Keratinocyte (primary cell): ENCODE measurements around the gene CDH12. TPM values are rescaled to one million over a fixed set of nuclear protein-coding genes. Genes with fewer than 3 reads are reported as not detected.

Experiments
- DNase-seq: peaks from one replicate; pipeline ENCODE4 v3.0.0-alpha.2; 2011; ENCODE audit warnings: low read depth, missing footprints, low spot score
- FAIRE-seq: peaks from 2 replicates; lab custom pipeline; 2011; peaks lifted over from hg19 to GRCh38; lab: Jason Lieb, UNC
- H2AFZ ChIP-seq: 2 replicates; pipeline ENCODE4 v1.6.0; 2012; ENCODE audit warnings: low read length, control low read depth, inconsistent platforms; ENCODE audit not compliant: control insufficient read depth
- H3K27ac ChIP-seq: 2 replicates; pipeline ENCODE4 v1.5.1; 2011; ENCODE audit warnings: low read length; ENCODE audit not compliant: control insufficient read depth, insufficient read depth
- H3K27me3 ChIP-seq: 3 replicates; pipeline ENCODE4 v1.6.0; 2011; ENCODE audit warnings: low read length; ENCODE audit not compliant: control insufficient read depth, insufficient read depth; ENCODE audit errors: extremely low read depth
- H3K36me3 ChIP-seq, 2 experiments: 2 replicates in 1 of 2; 3 replicates in 1 of 2; pipeline ENCODE4 v1.5.1; 2011; ENCODE audit warnings: low read length in 2 of 2, mild to moderate bottlenecking in 1 of 2; ENCODE audit not compliant: control insufficient read depth in 2 of 2, insufficient read depth in 2 of 2; ENCODE audit errors: extremely low read depth in 1 of 2
- H3K4me1 ChIP-seq: 3 replicates; pipeline ENCODE4 v1.5.1; 2011; ENCODE audit warnings: low read length; ENCODE audit not compliant: control insufficient read depth, insufficient read depth; ENCODE audit errors: extremely low read depth
- H3K4me2 ChIP-seq: 3 replicates; pipeline ENCODE4 v1.6.0; 2011; ENCODE audit warnings: low read depth, low read length; ENCODE audit not compliant: control insufficient read depth, insufficient read depth; ENCODE audit errors: extremely low read depth
- H3K4me3 ChIP-seq, 3 experiments: fragments of 200-600 bp in 1 of 3; sonication (generic) in 1 of 3; 2 replicates in 2 of 3; 3 replicates in 1 of 3; pipeline ENCODE4 v1.5.1; 2011 to 2016; ENCODE audit warnings: low read length in 3 of 3, mild to moderate bottlenecking in 3 of 3, control low read depth in 2 of 3, inconsistent platforms in 1 of 3, low read depth in 1 of 3, mixed read lengths in 1 of 3, mixed run types in 1 of 3, moderate library complexity in 1 of 3; ENCODE audit not compliant: control insufficient read depth in 2 of 3, insufficient read depth in 2 of 3; ENCODE audit errors: extremely low read depth in 1 of 3
- H3K79me2 ChIP-seq: 2 replicates; pipeline ENCODE4 v1.6.0; 2012; ENCODE audit warnings: low read length; ENCODE audit not compliant: control insufficient read depth, insufficient read depth
- H3K9ac ChIP-seq: 3 replicates; pipeline ENCODE4 v1.6.0; 2011; ENCODE audit warnings: low read length; ENCODE audit not compliant: control insufficient read depth, insufficient read depth; ENCODE audit errors: extremely low read depth
- H3K9me1 ChIP-seq: 3 replicates; pipeline ENCODE4 v1.6.0; 2011; ENCODE audit warnings: low read length; ENCODE audit not compliant: control insufficient read depth, insufficient read depth; ENCODE audit errors: extremely low read depth
- H3K9me3 ChIP-seq: 2 replicates; pipeline ENCODE4 v1.5.1; 2012; ENCODE audit warnings: low read depth, low read length; ENCODE audit not compliant: control insufficient read depth
- H4K20me1 ChIP-seq: 3 replicates; pipeline ENCODE4 v1.6.0; 2011; ENCODE audit warnings: low read length; ENCODE audit not compliant: control insufficient read depth, insufficient read depth; ENCODE audit errors: extremely low read depth
- EZH2 ChIP-seq: IDR thresholded peaks from one replicate; pipeline ENCODE4 v1.6.1; 2012; ENCODE audit warnings: inconsistent platforms, mild to moderate bottlenecking, low read length, moderate library complexity
- dilution Hi-C: fragments of 300-500 bp; cut with MboI; formaldehyde crosslinking; loops from one replicate; pipeline ENCODE4 v1.7.0; 2020; ENCODE audit warnings: low sequenced_read_pairs; ENCODE audit not compliant: extremely low pct_ligation_motif_present
- polyA plus RNA-seq, 5 experiments: library from polyadenylated mRNA; depleted of rRNA in 3 of 5; stranded (reverse) in 3 of 5; stranded (forward) in 1 of 5; unstranded in 1 of 5; fragments of >200 nt; gene quantifications; 1 replicate in 1 of 5; 2 replicates in 3 of 5; 3 replicates in 1 of 5; pipeline versions ENCODE4 v1.2.1 to v1.2.3, GENCODE V29; 2011 to 2012; ENCODE audit warnings: missing spikeins in 2 of 5, low read depth in 1 of 5, low replicate concordance in 1 of 5
- TF ChIP-seq, protein P1 (sequence below), 3 experiments: IDR thresholded peaks in 1 of 3; conservative IDR thresholded peaks in 1 of 3; optimal IDR thresholded peaks in 1 of 3; 2 replicates in 2 of 3; 3 replicates in 1 of 3; pipeline versions ENCODE3 to v1.5.1; 2011; ENCODE audit warnings: low read length in 3 of 3, mild to moderate bottlenecking in 3 of 3, moderate library complexity in 2 of 3, control low read depth in 1 of 3, inconsistent platforms in 1 of 3; ENCODE audit not compliant: insufficient read depth in 2 of 3; ENCODE audit errors: extremely low read depth in 1 of 3

CDH12 gene
- polyA plus RNA-seq, 1 donor (not counting 4 experiments of a cell fraction or from before 2014, with no cell fraction given), result not detected

DNA sequence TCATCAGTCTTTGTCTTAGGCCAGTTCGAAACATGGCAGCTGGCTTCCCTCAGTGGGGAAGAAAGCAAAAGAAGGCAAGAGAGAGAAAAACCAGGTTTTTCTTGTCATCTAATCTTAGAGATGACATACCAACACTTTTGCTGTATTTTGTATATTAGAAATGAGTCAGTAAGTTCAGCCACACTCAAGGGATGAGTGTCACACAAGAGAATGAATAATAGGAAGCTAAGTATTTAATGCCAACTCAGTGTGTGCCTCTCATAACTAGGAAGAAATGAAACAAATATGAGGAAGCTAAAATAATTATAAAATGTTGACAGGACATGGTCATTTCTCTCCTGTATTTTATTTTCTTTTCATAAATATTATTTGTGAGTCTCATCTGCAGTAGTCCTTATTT, 65.3 kb downstream of the CDH12 start:
- Histone ChIP-seq H3K4me3 (no peak overlapping the region), H3K9me1 (no peaks in the 10 kb centered on the region), H3K27me3 (no peaks in the 10 kb centered on the region), H3K9ac (no peak overlapping the region), H3K79me2 (no peaks in the 10 kb centered on the region), H3K4me2 (no peak overlapping the region), H3K36me3 (no peaks in the 10 kb centered on the region), H3K27ac (no peak overlapping the region), H2AFZ (no peak overlapping the region), H4K20me1 (no peaks in the 10 kb centered on the region), H3K4me1 (no peaks in the 10 kb centered on the region), H3K9me3 (no peaks in the 10 kb centered on the region)
- FAIRE-seq (no peak), DNase-seq (no peak)
- TF ChIP-seq, protein P1, sequence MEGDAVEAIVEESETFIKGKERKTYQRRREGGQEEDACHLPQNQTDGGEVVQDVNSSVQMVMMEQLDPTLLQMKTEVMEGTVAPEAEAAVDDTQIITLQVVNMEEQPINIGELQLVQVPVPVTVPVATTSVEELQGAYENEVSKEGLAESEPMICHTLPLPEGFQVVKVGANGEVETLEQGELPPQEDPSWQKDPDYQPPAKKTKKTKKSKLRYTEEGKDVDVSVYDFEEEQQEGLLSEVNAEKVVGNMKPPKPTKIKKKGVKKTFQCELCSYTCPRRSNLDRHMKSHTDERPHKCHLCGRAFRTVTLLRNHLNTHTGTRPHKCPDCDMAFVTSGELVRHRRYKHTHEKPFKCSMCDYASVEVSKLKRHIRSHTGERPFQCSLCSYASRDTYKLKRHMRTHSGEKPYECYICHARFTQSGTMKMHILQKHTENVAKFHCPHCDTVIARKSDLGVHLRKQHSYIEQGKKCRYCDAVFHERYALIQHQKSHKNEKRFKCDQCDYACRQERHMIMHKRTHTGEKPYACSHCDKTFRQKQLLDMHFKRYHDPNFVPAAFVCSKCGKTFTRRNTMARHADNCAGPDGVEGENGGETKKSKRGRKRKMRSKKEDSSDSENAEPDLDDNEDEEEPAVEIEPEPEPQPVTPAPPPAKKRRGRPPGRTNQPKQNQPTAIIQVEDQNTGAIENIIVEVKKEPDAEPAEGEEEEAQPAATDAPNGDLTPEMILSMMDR (optimal IDR thresholded peaks at IDR 0.05 in 1 of 3, IDR thresholded peaks at IDR 0.05 in 1 of 3, conservative IDR thresholded peaks at IDR 0.05 in 1 of 3; ENCODE audit: extremely low read depth in 1 of 3, insufficient read depth in 2 of 3, low read length in 3 of 3), result no peak
- no peak for TF ChIP-seq EZH2
- dilution Hi-C loops, result no loop called here

DNA sequence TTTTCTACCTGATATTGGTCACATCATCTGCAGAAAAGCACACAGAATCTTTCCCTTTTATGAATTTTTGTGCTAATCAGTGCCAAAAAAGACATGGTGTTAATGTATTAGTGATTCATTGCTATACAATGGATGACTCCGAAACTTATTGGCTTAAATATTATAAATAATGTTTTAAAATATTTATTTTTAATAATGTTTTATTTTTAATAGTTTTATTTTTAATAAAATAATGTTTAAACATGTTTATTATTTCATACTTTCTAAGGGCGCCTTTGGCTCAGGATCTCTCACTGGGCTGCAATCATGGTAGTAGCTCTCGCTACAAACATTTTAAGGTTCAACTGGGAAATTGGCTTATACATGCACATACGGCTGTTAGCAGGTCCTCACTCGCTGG, 65.7 kb downstream of the CDH12 start:
- H3K9me1 ChIP-seq, result no peaks in the 10 kb centered on the region
- no peak overlapping the region for H3K9ac ChIP-seq
- no peaks in the 10 kb centered on the region for H3K36me3 ChIP-seq
- no peak overlapping the region for H3K27ac ChIP-seq
- H3K4me3 ChIP-seq, result no peak overlapping the region
- no peaks in the 10 kb centered on the region for H3K9me3 ChIP-seq
- no peak overlapping the region for H2AFZ ChIP-seq
- no peaks in the 10 kb centered on the region for H3K79me2 ChIP-seq
- FAIRE-seq (no peak), DNase-seq (no peak)
- TF ChIP-seq EZH2, result no peak
- TF ChIP-seq, protein P1 (optimal IDR thresholded peaks at IDR 0.05 in 1 of 3, IDR thresholded peaks at IDR 0.05 in 1 of 3, conservative IDR thresholded peaks at IDR 0.05 in 1 of 3; ENCODE audit: extremely low read depth in 1 of 3, insufficient read depth in 2 of 3, low read length in 3 of 3), result no peak
- dilution Hi-C loops, result no loop called here
- no peaks in the 10 kb centered on the region for H4K20me1 ChIP-seq
- no peak overlapping the region for H3K4me2 ChIP-seq
- H3K27me3 ChIP-seq, result no peaks in the 10 kb centered on the region
- no peaks in the 10 kb centered on the region for H3K4me1 ChIP-seq
